ENCODE results near the gene CCNH.

CCNH gene

DNA sequence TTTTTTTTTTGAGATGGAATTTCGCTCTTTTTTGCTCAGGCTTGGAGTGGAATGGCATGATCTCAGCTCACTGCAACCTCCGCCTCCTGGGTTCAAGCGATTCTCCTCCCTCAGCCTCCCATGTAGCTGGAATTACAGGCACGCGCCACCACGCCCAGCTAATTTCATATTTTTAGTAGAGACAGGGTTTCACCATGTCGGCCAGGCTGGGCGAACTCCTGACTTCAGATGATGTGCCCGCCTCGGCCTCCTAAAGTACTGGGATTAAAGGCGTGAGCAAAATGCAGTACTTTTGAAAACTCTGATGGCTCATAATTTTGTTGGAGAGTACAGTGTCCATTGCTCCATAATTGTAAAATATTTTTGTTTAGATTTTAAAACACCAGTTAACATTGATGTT lies 52.6 kb downstream of the CCNH start:
- DNase-seq (ENCODE audit: low spot score): no peak

DNA sequence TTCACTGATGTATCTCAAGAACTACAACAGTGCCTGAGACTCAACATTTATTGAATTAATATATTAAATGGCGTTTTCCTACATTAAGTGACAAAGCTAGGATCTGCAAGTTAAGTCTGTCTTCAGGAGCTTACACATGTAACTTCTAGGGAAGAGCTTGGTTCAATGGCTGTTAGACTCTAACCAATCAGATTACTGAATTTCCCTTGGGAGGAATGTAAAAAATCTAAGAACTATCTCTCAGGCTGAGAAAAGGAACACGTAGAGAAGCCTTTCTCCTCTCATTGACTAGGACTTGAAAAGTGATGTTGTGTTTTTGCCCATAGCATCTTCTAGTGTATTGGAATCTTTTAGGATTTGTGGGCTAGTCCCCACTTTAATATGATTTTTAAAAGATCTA lies 53.6 kb downstream of the CCNH start:
- DNase-seq (ENCODE audit: low spot score): no peak

GRCh38 chr5:87354496-87354895 lies 58.2 kb downstream of the CCNH start:
- no peak for DNase-seq (ENCODE audit: low spot score)

DNA sequence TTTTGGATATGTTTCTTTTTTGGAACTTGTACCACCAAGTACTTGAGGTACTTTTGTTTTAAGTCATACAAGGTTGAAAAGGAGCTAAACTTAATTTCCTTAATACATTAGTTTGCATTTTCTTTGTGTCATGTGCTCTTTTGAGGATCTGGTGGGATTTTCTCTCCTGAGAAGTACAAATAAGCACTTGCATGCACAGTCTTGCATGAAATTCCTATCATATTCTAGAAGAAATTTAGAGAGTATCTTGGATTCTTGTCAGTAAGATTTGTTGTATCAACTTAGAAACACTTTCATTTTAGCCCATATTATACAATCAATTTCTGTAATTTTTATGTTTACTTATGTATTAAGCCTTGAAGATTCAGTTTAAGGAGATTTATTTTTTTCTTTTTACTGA lies 64.9 kb downstream of the CCNH start:
- no peak for DNase-seq (ENCODE audit: low spot score)

GRCh38 chr5:87347272-87347671 lies 65.5 kb downstream of the CCNH start:
- DNase-seq (ENCODE audit: low spot score): no peak

Measured in D341Med (cell line).